ENCODE data around the gene DYNLT2.

The DYNLT2 gene

GRCh38 chr6:169751242-169752073 is at the start of gene DYNLT2, which contains the start of gene ERMARD:
Gene DYNLT2, minus strand, starts transcription at chr6:169751572. Its CDS starts 114 bp downstream, at chr6:169751458.
Gene ERMARD, plus strand, starts transcription at chr6:169751622. Its CDS starts 36 bp downstream, at chr6:169751658.
- H3K27ac Mint-ChIP-seq: peak within 1 kb of the TSS; percentile 96
- peaks cover 27% of the 10 kb centered on the region for H3K4me1 Mint-ChIP-seq (ENCODE audit: low read depth)
- H3K9me3 Mint-ChIP-seq: no peaks in the 10 kb centered on the region
- DNase-seq (ENCODE audit: low spot score): peak; percentile 96
- H3K36me3 Mint-ChIP-seq (ENCODE audit: low read depth): peaks cover 17% of the 10 kb centered on the region
- peaks cover 6% of the 10 kb centered on the region for H3K27me3 Mint-ChIP-seq (ENCODE audit: low read depth)
- H3K4me3 Mint-ChIP-seq: peak within 1 kb of the TSS; percentile 93

GRCh38 chr6:169800668-169801395 is 49.5 kb upstream of the DYNLT2 start:
- no peak for DNase-seq (ENCODE audit: low spot score)
- Mint-ChIP-seq H3K9me3 (no peaks in the 10 kb centered on the region), H3K36me3 (ENCODE audit: low read depth) (no peaks in the 10 kb centered on the region), H3K27me3 (ENCODE audit: low read depth) (peaks cover 67% of the 10 kb centered on the region), H3K4me1 (ENCODE audit: low read depth) (peaks cover 30% of the 10 kb centered on the region), H3K27ac (no peak overlapping the region), H3K4me3 (no peak overlapping the region)

- no peaks in the 10 kb centered on the region for H3K9me3 Mint-ChIP-seq
- H3K36me3 Mint-ChIP-seq (ENCODE audit: low read depth): no peaks in the 10 kb centered on the region
- no peak overlapping the region for H3K4me3 Mint-ChIP-seq
- H3K27me3 Mint-ChIP-seq (ENCODE audit: low read depth): peaks cover 65% of the 10 kb centered on the region
- no peak for DNase-seq (ENCODE audit: low spot score)
- H3K27ac Mint-ChIP-seq: no peak overlapping the region
- peaks cover 24% of the 10 kb centered on the region for H3K4me1 Mint-ChIP-seq (ENCODE audit: low read depth)
These were observed 48.8 kb upstream of the DYNLT2 start for GRCh38 chr6:169800116-169800667.

- no peaks in the 10 kb centered on the region for H3K9me3 Mint-ChIP-seq
These were observed 48.1 kb upstream of the DYNLT2 start for GRCh38 chr6:169799474-169799926.

GRCh38 chr6:169798764-169799473 is 47.5 kb upstream of the DYNLT2 start:
- Mint-ChIP-seq H3K36me3 (ENCODE audit: low read depth) (no peaks in the 10 kb centered on the region), H3K9me3 (no peaks in the 10 kb centered on the region), H3K4me1 (ENCODE audit: low read depth) (peaks cover 12% of the 10 kb centered on the region), H3K27ac (no peak overlapping the region), H3K27me3 (ENCODE audit: low read depth) (peaks cover 55% of the 10 kb centered on the region), H3K4me3 (no peak overlapping the region)
- DNase-seq (ENCODE audit: low spot score): no peak

More at GRCh38 chr6:169799474-169799926, 48.1 kb upstream of the DYNLT2 start:
- no peak overlapping the region for H3K27ac Mint-ChIP-seq
- no peak overlapping the region for H3K4me3 Mint-ChIP-seq
- H3K4me1 Mint-ChIP-seq (ENCODE audit: low read depth): peaks cover 18% of the 10 kb centered on the region
- peaks cover 61% of the 10 kb centered on the region for H3K27me3 Mint-ChIP-seq (ENCODE audit: low read depth)
- no peak for DNase-seq (ENCODE audit: low spot score)
- no peaks in the 10 kb centered on the region for H3K36me3 Mint-ChIP-seq (ENCODE audit: low read depth)

- no peak overlapping the region for H3K4me3 Mint-ChIP-seq
- H3K27me3 Mint-ChIP-seq (ENCODE audit: low read depth): peaks cover 52% of the 10 kb centered on the region
- peaks cover 7% of the 10 kb centered on the region for H3K4me1 Mint-ChIP-seq (ENCODE audit: low read depth)
- H3K36me3 Mint-ChIP-seq (ENCODE audit: low read depth): no peaks in the 10 kb centered on the region
- H3K9me3 Mint-ChIP-seq: no peaks in the 10 kb centered on the region
- no peak overlapping the region for H3K27ac Mint-ChIP-seq
- DNase-seq (ENCODE audit: low spot score): no peak
These were observed 43.8 kb upstream of the DYNLT2 start for GRCh38 chr6:169795196-169795595.

GRCh38 chr6:169794317-169795055 is 43.1 kb upstream of the DYNLT2 start:
- no peak overlapping the region for H3K27ac Mint-ChIP-seq
- H3K27me3 Mint-ChIP-seq (ENCODE audit: low read depth): peaks cover 54% of the 10 kb centered on the region
- no peaks in the 10 kb centered on the region for H3K36me3 Mint-ChIP-seq (ENCODE audit: low read depth)
- H3K9me3 Mint-ChIP-seq: no peaks in the 10 kb centered on the region
- H3K4me1 Mint-ChIP-seq (ENCODE audit: low read depth): peaks cover 13% of the 10 kb centered on the region
- H3K4me3 Mint-ChIP-seq: no peak overlapping the region
- no peak for DNase-seq (ENCODE audit: low spot score)

GRCh38 chr6:169793408-169793807 is 42.0 kb upstream of the DYNLT2 start:
- Mint-ChIP-seq H3K4me3 (no peak overlapping the region), H3K27ac (no peak overlapping the region), H3K36me3 (ENCODE audit: low read depth) (no peaks in the 10 kb centered on the region), H3K9me3 (no peaks in the 10 kb centered on the region), H3K4me1 (ENCODE audit: low read depth) (peaks cover 13% of the 10 kb centered on the region), H3K27me3 (ENCODE audit: low read depth) (peaks cover 44% of the 10 kb centered on the region)
- no peak for DNase-seq (ENCODE audit: low spot score)

GRCh38 chr6:169792306-169793015 is 41.1 kb upstream of the DYNLT2 start:
- no peaks in the 10 kb centered on the region for H3K9me3 Mint-ChIP-seq
- DNase-seq (ENCODE audit: low spot score): no peak
- H3K27ac Mint-ChIP-seq: no peak overlapping the region
- peaks cover 13% of the 10 kb centered on the region for H3K4me1 Mint-ChIP-seq (ENCODE audit: low read depth)
- peaks cover 36% of the 10 kb centered on the region for H3K27me3 Mint-ChIP-seq (ENCODE audit: low read depth)
- H3K4me3 Mint-ChIP-seq: no peak overlapping the region
- H3K36me3 Mint-ChIP-seq (ENCODE audit: low read depth): no peaks in the 10 kb centered on the region

GRCh38 chr6:169791721-169792131 is 40.4 kb upstream of the DYNLT2 start:
- no peak for DNase-seq (ENCODE audit: low spot score)
- Mint-ChIP-seq H3K36me3 (ENCODE audit: low read depth) (no peaks in the 10 kb centered on the region), H3K27ac (no peak overlapping the region), H3K9me3 (no peaks in the 10 kb centered on the region), H3K27me3 (ENCODE audit: low read depth) (peaks cover 32% of the 10 kb centered on the region), H3K4me1 (ENCODE audit: low read depth) (peaks cover 13% of the 10 kb centered on the region), H3K4me3 (no peak overlapping the region)

GRCh38 chr6:169789944-169790927 is 38.9 kb upstream of the DYNLT2 start:
- DNase-seq (ENCODE audit: low spot score): peak; percentile 69
- Mint-ChIP-seq H3K36me3 (ENCODE audit: low read depth) (no peaks in the 10 kb centered on the region), H3K27ac (no peak overlapping the region), H3K4me3 (peak overlapping the region; percentile 82), H3K9me3 (no peaks in the 10 kb centered on the region), H3K4me1 (ENCODE audit: low read depth) (peaks cover 13% of the 10 kb centered on the region), H3K27me3 (ENCODE audit: low read depth) (peaks cover 19% of the 10 kb centered on the region)
